Stimulated activated CD4-positive, alpha-beta T cell treated with anti-CD3 and anti-CD28 coated beads, Interleukin-1b, Interleukin-23, amount 100 ng/mL, for 4 hours (primary cell): Measurements from ENCODE around the gene CFHR5.
"Not testable (repeated sequence)": the region's sequence is repeated elsewhere in the genome, so short reads cannot be mapped to it uniquely, and the experiment has no call there.

Source experiments
- DNase-seq, 2 donors: peaks; one replicate each; pipeline ENCODE4 v3.0.0-alpha.2; 2020; ENCODE audit warnings: low read depth in 2 of 2

The CFHR5 gene

DNA sequence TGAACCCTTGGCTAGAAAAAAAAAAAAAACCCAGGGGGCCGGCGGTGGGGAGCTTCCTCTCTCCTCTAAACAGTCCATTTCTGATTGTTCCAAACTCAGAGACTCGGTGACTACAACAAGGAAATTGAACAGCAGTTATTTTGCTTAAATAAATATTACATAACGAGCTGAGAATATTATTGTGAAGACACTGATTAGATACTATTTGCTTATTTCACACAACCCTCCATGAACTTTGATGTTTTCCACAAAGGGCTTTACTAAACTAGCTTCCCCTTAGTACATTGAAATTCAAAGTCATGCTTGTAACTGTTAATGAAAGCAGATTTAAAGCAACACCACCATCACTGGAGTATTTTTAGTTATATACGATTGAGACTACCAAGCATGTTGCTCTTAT, at the start of gene CFHR5:
CFHR5 (plus strand) TSS at position 279 of the 400 bp plus-strand sequence; CDS start at position 388, 109 bp downstream.
- DNase-seq = no peak

DNA sequence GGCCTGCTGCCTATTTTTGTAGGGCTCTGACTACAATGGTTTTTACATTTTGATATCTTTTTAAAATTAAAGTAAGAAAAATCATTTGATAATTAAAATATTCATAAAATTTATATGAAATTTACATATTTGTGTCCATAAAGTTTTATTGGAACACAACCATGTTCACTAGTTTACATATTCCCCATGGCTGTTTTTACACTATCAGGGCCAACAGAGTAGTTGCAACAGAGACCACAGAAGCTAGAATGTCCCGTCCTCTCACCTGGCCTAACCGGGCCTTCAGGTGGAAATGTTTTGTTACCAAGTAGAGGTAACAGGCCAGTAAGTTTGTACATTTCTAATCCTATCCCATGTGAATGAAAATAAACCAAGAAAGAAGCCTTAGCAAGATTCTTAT, 44.5 kb upstream of the CFHR5 start:
- not testable (repeated sequence) for DNase-seq

DNA sequence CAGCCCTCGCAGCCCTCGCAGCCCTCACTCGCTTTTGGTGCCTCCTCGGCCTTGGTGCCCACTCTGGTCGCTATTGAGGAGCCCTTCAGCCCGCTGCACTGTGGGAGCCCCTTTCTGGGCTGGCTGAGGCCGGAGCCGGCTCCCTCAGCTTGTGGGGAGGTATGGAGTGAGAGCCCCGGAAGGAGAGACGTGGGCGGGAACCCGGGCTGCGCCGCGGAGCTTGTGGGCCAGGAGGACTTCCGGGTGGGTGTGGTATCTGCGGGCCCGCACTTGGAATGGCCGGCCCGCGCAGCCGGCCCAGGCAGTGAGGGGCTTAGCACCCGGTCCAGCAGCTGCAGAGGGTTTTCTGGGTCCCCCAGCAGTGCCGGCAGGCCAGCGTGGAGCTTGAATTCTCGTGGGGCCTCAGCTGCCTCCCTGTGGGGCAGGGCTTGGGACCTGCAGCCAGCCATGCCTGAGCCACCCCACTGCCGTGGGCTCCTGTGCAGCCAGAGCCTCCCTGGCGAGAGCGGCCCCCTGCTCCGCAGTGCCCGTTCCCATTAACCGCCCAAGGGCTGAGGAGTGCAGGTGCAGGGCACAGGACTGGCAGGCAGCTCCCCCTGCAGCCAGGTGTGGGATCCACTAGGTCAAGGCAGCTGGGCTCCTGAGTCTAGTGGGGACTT, 43.7 kb upstream of the CFHR5 start:
- no peak for DNase-seq

DNA sequence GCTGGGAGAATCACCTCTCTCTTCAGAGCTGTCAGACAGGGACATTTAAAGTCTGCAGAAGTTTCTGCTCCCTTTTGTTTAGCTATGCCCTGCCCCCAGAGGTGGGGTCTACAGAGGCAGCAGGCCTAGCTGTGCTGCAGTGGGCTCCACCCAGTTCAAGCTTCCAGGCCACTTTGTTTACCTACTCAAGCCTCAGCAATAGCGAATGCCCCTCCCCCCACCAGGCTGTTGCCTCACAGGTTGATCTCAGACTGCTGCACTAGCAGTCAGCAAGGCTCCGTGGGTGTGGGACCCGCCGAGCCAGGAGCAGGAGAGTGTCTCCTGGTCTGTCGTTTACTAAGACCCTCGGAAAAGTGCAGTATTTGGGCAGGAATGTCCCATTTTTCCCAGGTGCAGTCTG, 35.9 kb upstream of the CFHR5 start:
- not testable (repeated sequence) for DNase-seq

DNA sequence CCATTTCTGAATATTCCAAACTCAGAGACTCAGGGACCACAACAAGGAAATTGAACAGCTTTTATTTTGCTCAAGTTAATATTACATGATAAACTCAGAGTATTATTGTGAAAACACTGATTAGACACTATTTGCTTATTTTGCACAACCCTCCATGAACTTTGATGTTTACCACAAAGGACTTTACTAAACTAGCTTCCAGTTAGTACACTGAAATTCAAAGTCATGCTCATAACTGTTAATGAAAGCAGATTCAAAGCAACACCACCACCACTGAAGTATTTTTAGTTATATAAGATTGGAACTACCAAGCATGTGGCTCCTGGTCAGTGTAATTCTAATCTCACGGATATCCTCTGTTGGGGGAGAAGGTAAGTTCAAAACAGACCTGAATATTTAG, 33.8 kb upstream of the CFHR5 start, which contains the start of gene CFHR2:
CFHR2 (plus strand) TSS at position 171 of the 400 bp plus-strand sequence; CDS start at position 314, 143 bp downstream.
- DNase-seq = not testable (repeated sequence)

DNA sequence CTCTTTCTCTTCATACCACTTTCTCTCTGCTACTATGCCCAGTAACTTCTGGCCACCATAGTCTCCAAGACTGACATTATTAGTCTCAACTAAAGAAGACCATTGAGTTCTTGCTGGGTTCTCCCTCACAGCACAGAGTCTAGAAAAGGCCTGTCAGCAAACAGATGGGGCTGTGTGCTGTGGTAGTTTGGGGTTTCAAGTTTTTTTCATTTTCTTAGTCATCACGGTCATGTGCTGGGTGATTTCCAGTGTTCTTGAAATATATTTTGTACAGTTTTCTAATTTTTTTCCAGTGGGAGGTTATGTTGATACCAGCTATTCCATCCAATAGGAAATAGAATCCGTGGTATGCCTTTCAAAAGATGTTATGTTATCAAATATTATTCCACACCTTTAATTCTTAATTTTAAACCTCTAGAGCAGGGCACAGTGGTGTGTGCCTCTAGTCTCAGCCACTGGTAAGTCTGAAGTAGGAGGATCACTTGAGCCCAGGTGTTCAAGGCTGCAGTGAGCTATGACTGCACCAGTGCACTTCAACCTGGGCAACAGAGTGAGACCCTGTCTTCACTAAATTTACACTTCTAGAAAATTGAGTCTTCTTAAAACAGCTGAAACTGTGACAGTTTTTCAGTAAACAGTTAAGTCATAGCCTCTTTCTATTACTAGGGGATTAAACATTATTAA, 25.5 kb upstream of the CFHR5 start:
- no peak for DNase-seq

DNA sequence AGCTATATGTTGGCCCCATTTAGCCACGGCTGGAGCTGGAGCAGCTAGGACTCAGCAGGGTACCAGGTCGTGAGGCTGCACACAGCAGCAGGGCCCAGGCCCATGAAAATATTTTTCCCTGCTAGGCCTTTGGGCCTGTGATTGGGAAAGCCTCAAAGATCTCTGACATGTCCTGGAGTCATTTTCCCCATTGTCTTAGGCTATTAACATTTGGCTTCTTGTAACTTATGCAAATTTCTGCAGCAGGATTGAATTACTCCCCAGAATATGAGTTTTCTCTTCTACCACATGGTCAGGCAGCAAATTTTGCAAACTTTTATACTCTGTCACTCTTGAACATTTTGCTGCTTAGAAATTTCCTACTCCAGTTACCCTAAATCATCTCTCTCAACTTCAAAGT, 22.6 kb upstream of the CFHR5 start:
- DNase-seq = no peak

DNA sequence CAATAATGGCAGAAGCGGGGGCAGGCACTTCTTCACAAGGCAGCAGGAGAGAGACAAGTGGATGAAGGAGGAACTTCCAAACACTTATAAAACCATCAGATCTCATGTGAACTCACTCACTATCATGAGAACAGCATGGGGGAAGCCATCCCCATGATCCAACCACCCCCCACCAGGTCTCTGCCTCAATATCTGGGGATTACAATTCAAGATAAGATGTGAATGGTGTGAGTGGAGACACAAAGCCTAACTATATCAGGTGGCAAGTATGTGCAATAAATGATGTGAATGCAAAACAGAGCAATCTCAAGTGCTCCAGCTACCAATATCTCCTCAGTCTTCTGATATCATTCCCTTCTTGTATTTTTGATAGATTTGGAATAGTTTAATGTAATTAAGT, 21.4 kb upstream of the CFHR5 start:
- DNase-seq = no peak

DNA sequence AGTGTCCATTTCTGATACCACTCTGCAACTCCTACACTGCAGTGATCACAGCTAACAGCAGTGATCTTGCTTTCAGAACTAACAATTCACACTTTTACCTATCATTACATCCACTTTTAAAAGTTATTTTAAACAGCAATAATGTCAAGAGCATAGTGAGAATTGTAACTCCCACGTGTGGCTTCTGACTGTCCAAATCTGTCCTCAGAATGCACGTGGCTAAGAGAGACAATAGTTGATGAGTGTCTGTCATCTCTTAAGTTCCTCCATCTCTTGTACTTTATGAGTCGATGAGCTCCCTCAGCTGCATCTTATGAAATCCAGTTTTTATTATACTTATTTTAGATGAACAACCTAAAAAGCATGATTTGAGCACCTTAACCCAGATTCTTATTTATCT, 16.5 kb upstream of the CFHR5 start:
- DNase-seq = no peak

DNA sequence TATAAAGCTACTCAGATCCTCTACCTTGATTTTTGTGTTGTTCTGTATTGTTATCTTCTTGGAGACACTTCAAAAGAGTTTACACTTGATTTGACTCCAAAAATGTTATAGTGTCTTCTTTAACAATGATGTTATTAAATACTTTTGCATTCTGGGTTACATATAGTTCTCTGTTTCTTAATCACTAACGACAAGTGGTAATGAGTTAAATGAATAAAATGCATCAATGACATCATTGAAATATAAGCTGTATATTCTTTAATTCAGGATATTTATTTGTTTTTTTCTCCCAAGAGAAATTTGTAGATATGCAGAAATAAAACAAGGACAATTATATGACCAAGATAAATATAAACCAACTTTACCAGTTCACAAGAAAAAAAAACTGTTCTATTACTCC, 7.2 kb upstream of the CFHR5 start:
- no peak for DNase-seq

DNA sequence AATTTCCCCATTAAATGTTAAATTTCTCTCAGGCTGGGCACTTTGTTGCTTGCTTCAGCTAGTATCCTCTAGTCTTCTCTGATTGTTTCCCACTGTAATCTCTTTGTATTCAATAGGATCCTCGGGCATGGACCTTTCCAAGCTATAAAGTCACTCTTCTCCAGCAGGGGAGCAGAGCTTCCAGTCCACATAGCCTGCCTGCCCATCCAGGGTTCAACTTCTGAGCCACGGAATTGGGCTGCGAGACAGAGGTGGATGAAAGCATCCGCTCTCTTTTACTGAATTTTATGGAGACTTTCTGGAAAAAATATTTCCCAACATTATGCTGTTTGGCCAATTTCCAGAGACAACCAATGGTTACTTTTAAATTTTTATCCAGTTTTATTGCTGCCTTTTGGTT, 1.1 kb upstream of the CFHR5 start:
- no peak for DNase-seq

DNA sequence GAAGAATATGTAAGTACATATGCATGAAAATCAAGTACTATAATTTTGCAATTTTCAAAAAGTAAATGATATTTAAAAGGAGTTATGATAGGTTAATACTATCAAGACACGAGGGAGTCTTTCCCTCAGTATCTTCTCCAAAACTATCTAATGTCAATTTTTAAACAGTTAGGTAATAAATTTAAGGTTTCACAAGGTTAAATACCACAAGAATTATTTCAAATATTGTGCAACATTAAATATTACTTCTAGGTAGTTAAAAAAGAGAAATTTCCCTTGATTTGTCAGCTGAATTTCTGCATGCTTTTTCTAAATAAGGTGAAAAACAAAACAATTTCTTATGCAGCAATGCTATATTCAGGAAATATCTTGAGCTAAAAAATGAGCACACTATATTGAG, 3.5 kb downstream of the CFHR5 start:
- DNase-seq = no peak

DNA sequence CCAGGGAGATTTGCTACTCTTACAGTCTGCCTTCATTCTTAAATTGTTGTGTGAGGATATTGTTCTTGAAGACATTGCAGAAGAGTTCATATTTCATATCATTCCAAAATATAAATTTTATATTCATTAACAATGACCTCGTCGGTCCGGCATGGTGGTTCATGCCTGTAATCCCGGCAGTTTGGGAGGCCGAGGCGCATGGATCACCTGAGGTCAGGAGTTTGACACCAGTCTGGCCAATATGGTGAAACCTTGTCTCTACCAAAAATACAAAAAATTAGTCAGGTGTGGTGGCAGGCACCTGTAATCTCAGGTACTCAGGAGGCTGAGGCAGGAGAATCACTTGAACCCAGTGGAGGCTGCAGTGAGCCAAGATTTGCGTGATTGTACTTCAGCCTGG, 4.9 kb downstream of the CFHR5 start:
- not testable (repeated sequence) for DNase-seq

DNA sequence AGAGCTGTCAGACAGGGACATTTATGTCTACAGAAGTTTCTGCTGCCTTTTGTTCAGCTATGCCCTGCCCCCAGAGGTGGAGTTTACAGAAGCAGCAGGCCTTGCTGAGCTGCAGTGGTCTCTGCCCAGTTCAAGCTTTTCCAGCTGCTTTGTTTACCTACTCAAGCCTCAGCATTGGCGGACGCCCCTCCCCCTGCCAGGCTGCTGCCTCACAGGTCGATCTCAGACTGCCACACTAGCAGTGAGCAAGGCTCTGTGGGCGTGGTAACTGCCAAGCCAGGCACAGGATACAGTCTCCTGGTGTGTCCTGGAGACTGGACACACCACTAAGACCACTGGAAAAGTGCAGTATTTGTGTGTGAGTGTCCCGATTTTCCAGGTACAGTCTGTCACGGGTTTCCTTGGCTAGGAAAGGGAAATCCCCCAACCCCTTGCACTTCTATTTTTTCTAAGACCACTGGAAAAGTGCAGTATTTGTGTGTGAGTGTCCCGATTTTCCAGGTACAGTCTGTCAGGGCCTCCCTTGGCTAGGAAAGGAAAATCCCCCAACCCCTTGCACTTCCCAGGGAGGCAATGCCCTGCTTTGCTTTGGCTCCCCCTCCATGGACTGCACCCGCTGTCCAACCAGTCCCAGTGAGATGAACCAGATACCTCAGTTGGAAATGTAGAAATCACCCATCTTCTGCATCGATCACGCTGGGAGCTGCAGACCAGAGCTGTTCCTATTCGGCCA, 14.7 kb downstream of the CFHR5 start:
- not testable (repeated sequence) for DNase-seq

DNA sequence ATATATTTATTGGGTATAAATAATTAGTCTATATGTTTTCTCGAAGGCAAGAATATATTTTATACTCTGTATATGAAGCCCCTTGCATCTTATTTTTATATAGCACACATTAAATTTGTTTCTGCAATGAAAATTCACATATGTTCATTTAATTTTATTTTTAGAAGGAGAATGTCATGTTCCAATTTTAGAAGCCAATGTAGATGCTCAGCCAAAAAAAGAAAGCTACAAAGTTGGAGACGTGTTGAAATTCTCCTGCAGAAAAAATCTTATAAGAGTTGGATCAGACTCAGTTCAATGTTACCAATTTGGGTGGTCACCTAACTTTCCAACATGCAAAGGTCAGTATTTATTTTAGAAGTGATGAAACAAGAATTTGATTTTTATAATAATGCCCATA, 16.6 kb downstream of the CFHR5 start:
- DNase-seq = no peak

DNA sequence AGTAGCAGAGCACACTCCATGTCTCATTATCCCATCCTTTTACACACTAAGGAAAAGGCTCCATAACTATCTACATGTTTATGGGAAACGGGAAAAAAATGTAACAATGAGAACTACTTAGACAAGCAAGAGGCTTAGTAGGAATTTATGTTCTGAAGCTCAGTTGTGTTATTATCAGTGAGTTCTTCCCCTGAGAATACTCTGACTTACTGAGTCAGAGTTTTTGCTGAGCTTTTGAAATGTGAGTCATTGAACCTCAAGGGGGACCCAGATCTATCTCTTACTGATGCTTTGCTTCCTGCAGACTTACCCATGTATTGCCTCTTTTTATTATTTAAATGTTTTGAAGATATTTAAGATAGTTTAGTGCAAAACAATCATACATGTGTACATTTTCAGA, 20.1 kb downstream of the CFHR5 start:
- no peak for DNase-seq

DNA sequence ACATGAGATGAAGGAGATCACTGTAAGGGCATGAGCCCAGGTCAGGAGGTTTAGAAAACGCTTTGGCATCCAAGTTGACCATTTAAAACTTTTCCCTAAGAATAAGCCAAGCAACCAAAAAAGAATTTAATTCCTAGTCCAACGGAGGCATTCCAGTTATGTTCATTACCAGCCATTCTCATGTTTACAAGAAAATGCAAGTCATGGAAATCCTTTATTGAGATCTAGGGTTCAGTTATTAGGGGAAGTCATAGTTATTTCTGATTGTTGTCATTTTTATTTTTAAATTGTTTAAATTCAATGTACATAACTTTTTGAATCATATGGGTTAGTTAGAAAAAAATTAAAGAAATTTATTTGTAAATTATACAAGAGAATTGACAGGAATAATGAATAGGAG, 24.5 kb downstream of the CFHR5 start:
- DNase-seq = no peak

DNA sequence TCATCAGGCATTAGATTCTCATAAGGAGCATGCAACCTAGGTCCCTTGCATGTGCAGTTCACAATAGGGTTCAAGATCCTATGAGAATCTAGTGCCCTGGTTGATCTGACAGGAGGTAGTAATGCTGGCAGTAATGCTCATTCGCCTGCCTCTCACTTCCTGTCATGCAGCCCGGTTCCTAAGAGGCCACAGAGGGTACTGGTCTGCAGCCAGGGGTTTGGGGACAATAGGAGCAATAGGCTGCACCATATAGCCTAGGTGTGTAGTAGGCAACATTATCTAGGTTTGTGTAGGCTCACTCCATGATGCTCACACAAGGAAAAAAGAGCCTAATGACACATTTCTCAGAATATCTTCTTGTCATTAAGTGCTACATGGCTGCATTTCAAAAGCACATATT, 25.8 kb downstream of the CFHR5 start:
- no peak for DNase-seq

DNA sequence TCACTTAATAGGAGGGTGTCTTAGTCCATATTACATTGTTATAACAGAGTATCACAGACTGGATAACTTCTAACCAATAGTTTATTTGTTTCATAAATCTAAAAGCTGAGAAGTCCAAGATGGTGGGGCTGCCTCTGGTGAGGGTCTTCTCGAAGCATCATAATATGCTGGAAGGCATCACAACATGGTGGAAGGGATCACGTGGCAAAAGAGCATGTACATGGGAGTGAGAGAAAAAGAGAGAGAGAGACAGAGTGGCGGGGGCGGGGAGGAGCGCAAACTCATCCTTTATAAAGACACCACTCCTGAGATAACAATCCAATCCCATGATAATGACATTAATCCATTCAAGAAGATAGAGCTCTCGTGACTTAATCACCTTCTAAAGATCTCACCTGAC, 31.5 kb downstream of the CFHR5 start:
- no peak for DNase-seq

DNA sequence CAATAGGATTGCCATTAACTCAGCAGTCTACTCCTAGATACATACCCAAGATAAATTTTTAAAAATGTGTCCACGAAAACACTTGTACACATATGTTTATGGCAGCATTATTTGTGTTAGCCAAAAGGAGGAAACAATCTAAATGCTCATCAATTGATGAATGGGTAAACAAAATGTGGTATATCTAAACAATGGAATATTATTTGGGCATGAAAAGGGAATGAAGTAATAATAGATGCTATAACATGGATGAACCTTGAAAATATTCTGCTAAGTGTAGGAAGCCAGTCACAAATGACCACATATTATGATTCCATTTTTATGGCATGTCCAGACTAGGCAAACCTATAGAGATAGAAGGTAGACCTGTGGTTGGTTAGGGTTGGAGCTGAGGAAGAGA, 34.3 kb downstream of the CFHR5 start:
- DNase-seq = no peak

DNA sequence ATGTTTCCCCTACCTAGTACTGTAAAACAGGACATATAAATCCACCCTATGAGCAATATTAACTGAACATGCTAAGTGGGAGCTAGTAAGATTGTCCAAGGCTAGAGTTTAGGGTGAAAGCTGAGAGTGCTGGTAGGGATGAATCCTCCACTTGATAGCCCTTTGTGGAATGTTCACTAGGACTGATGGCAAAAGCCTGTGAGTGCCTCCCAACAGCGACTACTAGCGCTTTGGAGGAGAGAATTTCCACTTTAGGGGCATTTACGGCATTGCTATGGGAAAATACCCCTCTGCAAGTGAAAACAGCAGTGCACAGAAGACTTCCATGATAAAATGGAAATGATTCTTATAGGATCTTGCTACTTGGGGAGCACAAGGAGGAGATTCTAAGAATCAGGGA, 35.9 kb downstream of the CFHR5 start:
- DNase-seq = no peak

DNA sequence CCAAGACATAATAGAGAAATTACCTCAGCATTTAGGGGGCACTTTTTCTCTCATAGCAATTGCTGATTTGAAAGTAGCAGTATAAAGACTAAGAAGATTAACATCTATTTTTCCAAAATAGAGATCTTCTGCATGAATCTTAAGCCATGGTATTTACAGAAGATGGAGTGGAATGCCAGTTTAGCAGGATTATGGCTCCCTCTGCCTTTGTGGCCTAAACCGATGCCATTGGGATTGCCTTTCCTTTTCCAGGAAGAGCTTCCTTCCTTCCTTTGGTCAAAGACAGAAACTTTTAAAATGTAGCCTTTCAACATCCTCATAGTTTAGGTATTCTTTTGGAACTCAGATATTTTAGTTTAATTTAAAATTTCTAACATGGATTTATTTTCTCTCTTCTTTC, 39.4 kb downstream of the CFHR5 start:
- no peak for DNase-seq

DNA sequence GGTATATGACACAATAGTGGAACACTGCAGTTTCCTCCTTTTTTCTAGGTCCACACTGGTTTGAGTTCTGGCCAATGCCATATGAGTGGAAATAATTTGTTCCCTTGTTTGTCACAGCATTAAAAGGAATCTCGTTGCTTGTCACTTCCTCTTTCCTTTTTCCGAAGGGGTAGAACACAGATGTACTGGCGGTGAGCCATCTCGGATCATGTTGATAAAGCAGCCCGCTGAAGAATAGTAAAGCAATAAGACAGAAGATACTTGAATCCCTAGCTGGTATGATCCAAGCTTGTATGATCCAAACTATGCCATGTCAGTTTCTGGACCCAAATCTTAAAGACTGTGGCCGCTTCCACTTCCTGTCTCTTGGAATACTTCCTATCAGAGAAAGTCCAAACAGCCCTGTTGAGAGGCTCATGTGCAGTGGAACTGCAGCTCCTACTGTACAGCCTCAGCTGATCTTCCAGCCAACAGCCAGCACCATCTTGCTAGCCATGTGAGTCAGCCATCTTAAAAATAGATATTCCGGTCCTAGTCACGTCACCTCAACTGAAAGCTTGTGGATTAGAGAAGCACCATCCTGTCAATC, 40.3 kb downstream of the CFHR5 start:
- no peak for DNase-seq
